H1 (cell line): ENCODE measurements around the gene VMP1. TPM values are rescaled to one million over a fixed set of nuclear protein-coding genes. Genes with fewer than 3 reads are reported as not detected.

ENCODE experiments used
- CTCF ChIA-PET: fragments of 300-600 bp; sonication (Branson Sonifier 250); formaldehyde crosslinking; loops from one replicate; lab custom pipeline; 2021; ENCODE audit not compliant: partially characterized antibody; lab: Charles Lee
- POLR2A ChIA-PET: fragments of 300-600 bp; sonication (Branson Sonifier 250); formaldehyde crosslinking; loops from one replicate; lab custom pipeline; 2021; ENCODE audit warnings: inconsistent platforms; ENCODE audit not compliant: partially characterized antibody; lab: Charles Lee
- DNase-seq, 2 experiments: peaks; one replicate each; pipeline versions ENCODE4 v3.0.0 to v3.0.0-alpha.2; 2010 to 2022; ENCODE audit warnings: low spot score in 2 of 2, low read depth in 1 of 2, mixed read lengths in 1 of 2
- FAIRE-seq: peaks from 2 replicates; lab custom pipeline; 2011; peaks lifted over from hg19 to GRCh38; lab: Jason Lieb, UNC
- H2AFZ ChIP-seq: 2 replicates; pipeline ENCODE4 v1.8.1; 2012; ENCODE audit warnings: low read length, inconsistent platforms
- H2AK5ac ChIP-seq: 2 replicates; pipeline ENCODE4 v1.6.1; 2013; ENCODE audit warnings: low read depth, low read length
- H2BK120ac ChIP-seq: replicated peaks from 2 replicates; pipeline ENCODE3; 2013; ENCODE audit warnings: low read depth, low read length, inconsistent platforms
- H2BK12ac ChIP-seq: 2 replicates; pipeline ENCODE4 v1.6.1; 2013; ENCODE audit warnings: low read depth, low read length
- H2BK15ac ChIP-seq: 2 replicates; pipeline ENCODE4 v1.6.1; 2013; ENCODE audit warnings: low read length
- H2BK20ac ChIP-seq: 2 replicates; pipeline ENCODE4 v1.6.1; 2013; ENCODE audit warnings: low read length
- H2BK5ac ChIP-seq: 2 replicates; pipeline ENCODE4 v1.6.1; 2013; ENCODE audit warnings: low read depth, low read length
- H3K14ac ChIP-seq: 2 replicates; pipeline ENCODE4 v1.6.1; 2013; ENCODE audit warnings: inconsistent platforms; ENCODE audit not compliant: insufficient read length
- H3K18ac ChIP-seq: 2 replicates; pipeline ENCODE4 v1.6.1; 2013; ENCODE audit warnings: low read length; ENCODE audit errors: extremely low read depth
- H3K23ac ChIP-seq: 2 replicates; pipeline ENCODE4 v1.6.1; 2013; ENCODE audit warnings: inconsistent platforms; ENCODE audit not compliant: insufficient read length
- H3K23me2 ChIP-seq: 2 replicates; pipeline ENCODE4 v1.6.1; 2013; ENCODE audit warnings: low read depth, low read length
- H3K27ac ChIP-seq: 2 replicates; pipeline ENCODE4 v1.6.1; 2011; ENCODE audit warnings: low read depth, low read length, inconsistent platforms
- H3K27me3 ChIP-seq, 4 experiments: replicated peaks in 1 of 4; 1 replicate in 1 of 4; 2 replicates in 3 of 4; pipeline versions ENCODE4 v1.6.1 to v1.8.1; 2011 to 2013; ENCODE audit warnings: low read length in 3 of 4, mild to moderate bottlenecking in 3 of 4, inconsistent platforms in 2 of 4, mixed read lengths in 2 of 4, moderate library complexity in 1 of 4; ENCODE audit not compliant: control insufficient read depth in 3 of 4, insufficient read depth in 3 of 4; ENCODE audit errors: extremely low read depth in 1 of 4
- H3K36me3 ChIP-seq, 4 experiments: 2 replicates each; pipeline versions ENCODE4 v1.6.1 to v1.8.1; 2011 to 2013; ENCODE audit warnings: mild to moderate bottlenecking in 4 of 4, low read length in 3 of 4, moderate library complexity in 2 of 4, control low read depth in 1 of 4, inconsistent platforms in 1 of 4; ENCODE audit not compliant: insufficient read depth in 4 of 4, control insufficient read depth in 2 of 4
- H3K4ac ChIP-seq: replicated peaks from 2 replicates; pipeline ENCODE3; 2013; ENCODE audit warnings: low read length, low read depth, mixed read lengths, inconsistent platforms; ENCODE audit not compliant: insufficient read length
- H3K4me1 ChIP-seq, 4 experiments: replicated peaks in 1 of 4; 1 replicate in 1 of 4; 2 replicates in 3 of 4; pipeline versions ENCODE4 v1.6.1 to v1.8.1; 2011 to 2013; ENCODE audit warnings: low read length in 3 of 4, inconsistent platforms in 2 of 4, mixed read lengths in 1 of 4; ENCODE audit not compliant: insufficient read depth in 4 of 4, control insufficient read depth in 3 of 4
- H3K4me2 ChIP-seq, 2 experiments: 2 replicates each; pipeline versions ENCODE4 v1.6.1 to v1.8.1; 2011 to 2013; ENCODE audit warnings: low read depth in 2 of 2, low read length in 2 of 2, control low read depth in 1 of 2, inconsistent platforms in 1 of 2, mild to moderate bottlenecking in 1 of 2; ENCODE audit not compliant: insufficient read depth in 1 of 2
- H3K4me3 ChIP-seq, 4 experiments: fragments of 200-600, 300-600 bp in 1 of 4; sonication (generic), shearing (Covaris generic), sonication (Bioruptor Twin) in 1 of 4; 2 replicates each; pipeline versions ENCODE4 v1.5.1 to v1.8.1; 2011 to 2016; ENCODE audit warnings: low read length in 4 of 4, low read depth in 3 of 4, control low read depth in 2 of 4, inconsistent platforms in 2 of 4, mild to moderate bottlenecking in 2 of 4, mixed read lengths in 1 of 4, moderate library complexity in 1 of 4; ENCODE audit not compliant: insufficient read depth in 2 of 4; ENCODE audit errors: extremely low read depth in 1 of 4
- H3K56ac ChIP-seq: replicated peaks from 2 replicates; pipeline ENCODE3; 2013; ENCODE audit warnings: low read depth, mild to moderate bottlenecking, mixed read lengths, low read length, inconsistent platforms; ENCODE audit not compliant: insufficient read length
- H3K79me1 ChIP-seq: 2 replicates; pipeline ENCODE4 v1.6.1; 2013; ENCODE audit warnings: low read depth, low read length, control low read depth
- H3K79me2 ChIP-seq, 2 experiments: 2 replicates each; pipeline versions ENCODE4 v1.6.1 to v1.8.1; 2012 to 2013; ENCODE audit warnings: low read length in 2 of 2, mild to moderate bottlenecking in 2 of 2, inconsistent platforms in 1 of 2; ENCODE audit not compliant: insufficient read depth in 2 of 2, control insufficient read depth in 1 of 2
- H3K9ac ChIP-seq, 4 experiments: replicated peaks in 1 of 4; 1 replicate in 1 of 4; 2 replicates in 3 of 4; pipeline versions ENCODE4 v1.6.1 to v1.8.1; 2011 to 2013; ENCODE audit warnings: low read depth in 3 of 4, low read length in 3 of 4, control low read depth in 2 of 4, mild to moderate bottlenecking in 2 of 4, moderate library complexity in 2 of 4, inconsistent platforms in 1 of 4; ENCODE audit errors: extremely low read depth in 1 of 4
- H3K9me3 ChIP-seq, 2 experiments: 2 replicates each; pipeline versions ENCODE4 v1.6.1 to v1.8.1; 2012 to 2013; ENCODE audit warnings: mild to moderate bottlenecking in 2 of 2, moderate library complexity in 2 of 2, control low read depth in 1 of 2, inconsistent platforms in 1 of 2, low read depth in 1 of 2, low read length in 1 of 2, mixed read lengths in 1 of 2; ENCODE audit not compliant: insufficient read depth in 2 of 2
- H4K20me1 ChIP-seq, 2 experiments: replicated peaks in 1 of 2; 2 replicates each; pipeline versions ENCODE3 to v1.8.1; 2011 to 2013; ENCODE audit warnings: inconsistent platforms in 2 of 2, low read length in 2 of 2, mild to moderate bottlenecking in 1 of 2; ENCODE audit not compliant: insufficient read depth in 2 of 2, control insufficient read depth in 1 of 2
- H4K5ac ChIP-seq: 2 replicates; pipeline ENCODE4 v1.6.1; 2013; ENCODE audit warnings: low read length, low read depth, mixed read lengths, inconsistent platforms; ENCODE audit not compliant: insufficient read length
- H4K8ac ChIP-seq: 2 replicates; pipeline ENCODE4 v1.8.0; 2013; ENCODE audit warnings: mild to moderate bottlenecking, moderate library complexity, low read length, inconsistent platforms; ENCODE audit not compliant: insufficient read depth; ENCODE audit errors: extremely low read depth
- H4K91ac ChIP-seq: replicated peaks from 2 replicates; pipeline ENCODE3; 2013; ENCODE audit warnings: low read length, mixed read lengths, inconsistent platforms; ENCODE audit not compliant: insufficient read length
- ASH2L ChIP-seq: fragments of 200-600, 300-600 bp; sonication (generic); IDR thresholded peaks from one replicate; pipeline ENCODE4 v1.7.1; 2017; ENCODE audit warnings: low read length
- BCL11A ChIP-seq, 2 experiments: IDR thresholded peaks; one replicate each; pipeline ENCODE4 v1.6.1; 2011; ENCODE audit warnings: low read depth in 2 of 2, low read length in 2 of 2, mild to moderate bottlenecking in 2 of 2
- BRCA1 ChIP-seq: IDR thresholded peaks from 2 replicates; pipeline ENCODE4 v1.6.1; 2012; ENCODE audit warnings: low read depth, low read length, improper control_type of control experiment
- CHD2 ChIP-seq: IDR thresholded peaks from 2 replicates; pipeline ENCODE4 v1.6.1; 2012; ENCODE audit warnings: low read length, improper control_type of control experiment
- EZH2 ChIP-seq: fragments of 200-600 bp; sonication (generic); IDR thresholded peaks from 2 replicates; pipeline ENCODE4 v1.7.1; 2012; ENCODE audit warnings: low read depth, mild to moderate bottlenecking, moderate library complexity, low read length, inconsistent platforms; ENCODE audit not compliant: severe bottlenecking
- JUN ChIP-seq: IDR thresholded peaks from 2 replicates; pipeline ENCODE4 v1.6.1; 2011; ENCODE audit warnings: low read depth, mild to moderate bottlenecking, improper control_type of control experiment, low read length
- KDM1A ChIP-seq: fragments of 200-600, 300-600 bp; sonication (generic); IDR thresholded peaks from 2 replicates; pipeline ENCODE4 v1.7.1; 2016; ENCODE audit warnings: mild to moderate bottlenecking, low read length, borderline replicate concordance
- KDM5A ChIP-seq: fragments of 200-600 bp; IDR thresholded peaks from 2 replicates; pipeline ENCODE4 v1.7.1; 2012; ENCODE audit warnings: mild to moderate bottlenecking, low read length, inconsistent platforms, mixed read lengths
- MAFK ChIP-seq: IDR thresholded peaks from 2 replicates; pipeline ENCODE4 v1.6.1; 2012; ENCODE audit warnings: low read depth, mild to moderate bottlenecking, improper control_type of control experiment, low read length
- PHF8 ChIP-seq: fragments of 200-600 bp; sonication (generic); conservative IDR thresholded peaks from 2 replicates; pipeline ENCODE4 v1.7.1; 2012; ENCODE audit warnings: low read depth, mild to moderate bottlenecking, inconsistent platforms, low read length, moderate library complexity
- RBBP5 ChIP-seq: IDR thresholded peaks from 2 replicates; pipeline ENCODE4 v1.7.1; 2012; ENCODE audit warnings: low read depth, mild to moderate bottlenecking, inconsistent platforms, low read length, moderate library complexity, borderline replicate concordance
- RXRA ChIP-seq: IDR thresholded peaks from 2 replicates; pipeline ENCODE4 v1.6.1; 2011; ENCODE audit warnings: low read depth, mild to moderate bottlenecking, low read length, moderate library complexity; ENCODE audit not compliant: insufficient read depth
- SP1 ChIP-seq: IDR thresholded peaks from 2 replicates; pipeline ENCODE4 v1.6.1; 2011; ENCODE audit warnings: low read depth, low read length
- WGBS, 2 experiments: shearing (Covaris generic) in 1 of 2; methylation state at CpG; one replicate each; pipeline versions ENCODE4 v1.1.6 to v1.1.7; 2013 to 2015; ENCODE audit warnings: low lambda C conversion rate in 2 of 2, mixed read lengths in 2 of 2, inconsistent platforms in 1 of 2, low coverage in 1 of 2, missing lambda C conversion rate in 1 of 2; ENCODE audit not compliant: insufficient replicate concordance in 2 of 2, insufficient coverage in 1 of 2, insufficient read length in 1 of 2; ENCODE audit errors: extremely low coverage in 1 of 2, missing lambda C conversion rate in 1 of 2; 5-methylcytosine and 5-hydroxymethylcytosine counted together
- polyA plus RNA-seq, 7 experiments: library from polyadenylated mRNA; depleted of rRNA in 3 of 7; stranded (reverse) in 5 of 7; unstranded in 2 of 7; fragments of >200 nt in 5 of 7; fragments of 200-250 nt in 2 of 7; gene quantifications; 1 replicate in 5 of 7; 2 replicates in 1 of 7; 4 replicates in 1 of 7; pipeline versions ENCODE4 v1.2.1 to v1.2.3, GENCODE V29; 2011 to 2013; ENCODE audit warnings: missing spikeins in 2 of 7, mixed read lengths in 2 of 7
- total RNA-seq: library from RNA; stranded (reverse); fragmentation: NEBNext Ultra II Directional; extraction: Animal tissue kit (Norgen Biotek cat#: 25700); gene quantifications from 2 replicates; pipeline ENCODE4 v1.2.1, GENCODE V29; 2021

The VMP1 gene
- total and polyA plus RNA-seq, 2 of the 8 experiments (the other 6 are each of a cell fraction or from before 2014, with no cell fraction given): 45.0 to 92.7 TPM

DNA sequence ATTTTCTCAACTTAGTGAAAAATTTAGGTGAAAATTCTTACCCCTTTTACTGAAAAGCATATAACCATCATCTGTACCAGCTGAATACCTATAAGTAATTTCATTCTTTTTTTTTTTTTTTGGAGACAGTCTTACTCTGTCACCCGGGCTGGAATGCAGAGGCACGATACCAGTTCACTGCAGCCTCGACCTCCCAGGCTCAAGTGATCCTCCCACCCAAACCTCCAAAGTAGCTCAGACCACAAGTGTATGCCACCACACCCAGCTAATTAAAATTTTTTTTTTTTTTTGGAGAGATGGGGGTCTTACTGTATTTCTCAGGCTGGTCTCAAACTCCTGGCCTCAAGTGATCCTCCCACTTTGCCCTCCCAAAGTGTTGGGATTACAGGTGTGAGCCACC lies 151.5 kb downstream of the VMP1 start:
- no peak overlapping the region for H3K56ac ChIP-seq
- no peak overlapping the region for H2BK20ac ChIP-seq
- no peak overlapping the region for H3K18ac ChIP-seq
- no peak overlapping the region for H4K5ac ChIP-seq
- TF ChIP-seq PHF8: no peak
- TF ChIP-seq RXRA: no peak
- no peak for TF ChIP-seq CHD2
- no peak for TF ChIP-seq ASH2L
- no peak for TF ChIP-seq KDM1A
- no peak for TF ChIP-seq MAFK
- TF ChIP-seq RBBP5: no peak
- no peak for TF ChIP-seq EZH2
- no peak for TF ChIP-seq BCL11A (IDR thresholded peaks at IDR 0.05; ENCODE audit: low read depth in 2 of 2, low read length in 2 of 2)
- TF ChIP-seq SP1: no peak
- TF ChIP-seq BRCA1: no peak
- TF ChIP-seq KDM5A: no peak
- TF ChIP-seq JUN: no peak
- H3K36me3 ChIP-seq: peaks cover 0 to 20% (median 11%) of the 10 kb centered on the region in 4 experiments; a peak in 5 of 8 replicates
- H3K9ac ChIP-seq: no peak overlapping the region
- no peak overlapping the region for H2BK120ac ChIP-seq
- FAIRE-seq: no peak
- peaks cover 0 to 7% (median 2%) of the 10 kb centered on the region in 4 experiments; a peak in 4 of 7 replicates for H3K4me1 ChIP-seq
- H2AK5ac ChIP-seq: no peak overlapping the region
- 84% methylated on average over 3 of the region's 3 CpGs; no CpG with 5 or more reads in 1 of the 2 experiments for WGBS, 2 experiments
- no peaks in the 10 kb centered on the region for H3K79me1 ChIP-seq
- H3K23me2 ChIP-seq: no peaks in the 10 kb centered on the region
- H3K4me3 ChIP-seq: no peak overlapping the region
- no peak overlapping the region for H3K23ac ChIP-seq
- H3K4me2 ChIP-seq: no peak overlapping the region
- H4K91ac ChIP-seq: no peak overlapping the region
- no peak overlapping the region for H3K14ac ChIP-seq
- no peak overlapping the region for H4K8ac ChIP-seq
- no peaks in the 10 kb centered on the region for H4K20me1 ChIP-seq
- no peak overlapping the region for H2AFZ ChIP-seq
- DNase-seq: no peak
- H2BK5ac ChIP-seq: no peak overlapping the region
- no peaks in the 10 kb centered on the region for H3K9me3 ChIP-seq
- CTCF ChIA-PET: interaction anchor here (0.6 to 1.2 kb wide), 2 partner anchors 37 to 151 kb away, joined by 3 to 4 read pairs; no protein-coding TSS in a partner anchor
- POLR2A ChIA-PET: interaction anchor here (0.6 to 1.6 kb wide), 7 partner anchors 12 to 108 kb away, joined by 3 to 7 read pairs (median 3); no protein-coding TSS in a partner anchor
- H3K79me2 ChIP-seq: no peaks in the 10 kb centered on the region
- no peak overlapping the region for H2BK12ac ChIP-seq
- H2BK15ac ChIP-seq: no peak overlapping the region
- no peak overlapping the region for H3K4ac ChIP-seq
- no peaks in the 10 kb centered on the region for H3K27me3 ChIP-seq
- no peak overlapping the region for H3K27ac ChIP-seq
